Thymus (tissue), 11 donors: ENCODE data around the gene KIF12. TPM values are rescaled to one million over a fixed set of nuclear protein-coding genes. Genes with fewer than 3 reads are reported as not detected.
"Not testable (repeated sequence)": the region's sequence is repeated elsewhere in the genome, so short reads cannot be mapped to it uniquely, and the experiment has no call there.

Source experiments
- DNase-seq, 9 donors: peaks; one replicate each; pipeline ENCODE4 v3.0.0-alpha.2; 2013; ENCODE audit warnings: low spot score in 9 of 9, low read depth in 6 of 9, missing footprints in 1 of 9
- H3K27ac ChIP-seq, 2 donors: one replicate each; pipeline ENCODE4 v1.5.1; 2013; ENCODE audit warnings: control low read depth in 1 of 2, low read depth in 1 of 2, low read length in 1 of 2, mild to moderate bottlenecking in 1 of 2, moderate library complexity in 1 of 2
- H3K27me3 ChIP-seq, 2 donors: one replicate each; pipeline ENCODE4 v1.5.1; 2013; ENCODE audit warnings: low read length in 1 of 2; ENCODE audit not compliant: control insufficient read depth in 2 of 2, insufficient read depth in 1 of 2
- H3K36me3 ChIP-seq, 2 donors: one replicate each; pipeline ENCODE4 v1.5.1; 2013; ENCODE audit warnings: low read length in 1 of 2, mild to moderate bottlenecking in 1 of 2, moderate library complexity in 1 of 2; ENCODE audit not compliant: control insufficient read depth in 2 of 2, insufficient read depth in 2 of 2
- H3K4me1 ChIP-seq, 2 donors: one replicate each; pipeline ENCODE4 v1.5.1; 2013; ENCODE audit warnings: low read length in 2 of 2; ENCODE audit not compliant: control insufficient read depth in 2 of 2, insufficient read depth in 2 of 2
- H3K4me3 ChIP-seq, 2 donors: one replicate each; pipeline ENCODE4 v1.5.1; 2013; ENCODE audit warnings: low read length in 2 of 2, control low read depth in 1 of 2, mild to moderate bottlenecking in 1 of 2
- H3K9me3 ChIP-seq, 2 donors: one replicate each; pipeline ENCODE4 v1.5.1; 2013; ENCODE audit warnings: low read length in 1 of 2, mild to moderate bottlenecking in 1 of 2; ENCODE audit not compliant: control insufficient read depth in 2 of 2, insufficient read depth in 1 of 2
- WGBS: extraction: QIAGEN DNeasy Blood & Tissue Kit; methylation state at CpG from one replicate; pipeline ENCODE4 v1.1.7; 2013; 5-methylcytosine and 5-hydroxymethylcytosine counted together
- polyA plus RNA-seq: library from polyadenylated mRNA; stranded (reverse); fragments of 200-250 nt; gene quantifications from one replicate; pipeline ENCODE4 v1.2.3, GENCODE V29; 2013
- total RNA-seq: library from RNA; stranded (reverse); fragments of 120-200 nt; gene quantifications from one replicate; pipeline ENCODE4 v1.2.4, GENCODE V29; 2013
- donor health status: healthy.

The KIF12 gene
- total and polyA plus RNA-seq, 2 donors: 1.8 to 7.8 TPM

DNA sequence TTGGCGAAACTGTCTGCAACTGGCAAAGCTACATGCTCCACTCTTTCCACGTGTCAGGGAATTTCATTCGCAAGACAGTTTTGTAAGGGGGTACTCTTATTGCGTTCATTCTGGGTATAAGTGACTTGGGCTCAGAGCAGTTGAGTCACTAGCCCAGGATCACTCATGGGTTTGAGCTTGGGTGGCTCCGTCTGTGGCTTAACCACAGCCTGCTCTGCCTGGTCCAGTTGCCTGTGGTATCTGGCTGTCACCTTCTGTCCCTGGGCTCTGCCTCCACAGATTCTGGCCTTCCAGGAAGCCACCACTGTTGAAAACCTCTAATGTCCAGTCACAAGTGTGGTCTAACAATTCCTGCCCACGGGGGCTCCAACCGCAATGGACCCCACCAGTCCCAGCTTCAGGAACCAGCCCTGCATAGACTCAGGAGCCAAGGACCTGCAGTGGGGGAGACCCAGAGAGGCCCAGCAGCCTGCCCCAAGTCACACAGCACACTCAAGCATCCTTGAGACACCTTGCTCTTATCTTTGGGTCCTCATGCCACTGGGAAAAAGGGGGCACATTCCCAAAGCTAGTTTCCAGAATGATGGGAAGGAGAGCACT lies 10.4 kb downstream of the KIF12 start:
- WGBS: 95% methylated on average over 7 of the region's 7 CpGs
- H3K4me1 ChIP-seq: no peaks in the 10 kb centered on the region
- H3K36me3 ChIP-seq: no peaks in the 10 kb centered on the region
- H3K4me3 ChIP-seq: no peak overlapping the region
- H3K9me3 ChIP-seq: no peaks in the 10 kb centered on the region
- no peak for DNase-seq
- H3K27ac ChIP-seq: no peak overlapping the region
- no peaks in the 10 kb centered on the region for H3K27me3 ChIP-seq

- Histone ChIP-seq H3K36me3 (no peaks in the 10 kb centered on the region), H3K4me1 (no peaks in the 10 kb centered on the region), H3K4me3 (no peak overlapping the region), H3K9me3 (no peaks in the 10 kb centered on the region), H3K27ac (no peak overlapping the region), H3K27me3 (no peaks in the 10 kb centered on the region)
- DNase-seq: no peak
- 81% methylated on average over 7 of the region's 7 CpGs for WGBS
Measured at GRCh38 chr9:114087721-114088120, 11.4 kb downstream of the KIF12 start.

DNA sequence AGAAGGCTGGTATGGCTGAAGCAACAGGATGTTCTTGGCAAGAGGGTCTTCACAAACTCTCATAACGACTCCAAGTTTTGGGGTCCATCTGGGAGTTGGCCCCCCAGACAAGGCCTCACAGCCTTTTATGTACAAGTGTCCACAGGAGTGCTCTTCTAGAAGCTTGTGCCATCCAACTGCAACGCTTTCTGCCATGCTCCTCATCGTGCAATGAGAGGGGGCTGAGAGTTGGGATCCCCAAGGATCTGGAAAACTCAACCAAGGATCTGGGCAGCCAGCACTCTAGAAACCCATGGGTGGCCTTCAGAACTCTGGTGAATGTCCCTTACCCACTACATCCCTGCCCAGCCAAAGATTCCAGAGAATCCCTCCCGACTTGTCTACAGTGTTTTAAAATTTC lies 12.5 kb downstream of the KIF12 start:
- H3K9me3 ChIP-seq: no peaks in the 10 kb centered on the region
- 99% methylated on average over 4 of the region's 4 CpGs for WGBS
- DNase-seq: no peak
- H3K36me3 ChIP-seq: no peaks in the 10 kb centered on the region
- no peaks in the 10 kb centered on the region for H3K27me3 ChIP-seq
- no peak overlapping the region for H3K4me3 ChIP-seq
- no peak overlapping the region for H3K27ac ChIP-seq
- no peaks in the 10 kb centered on the region for H3K4me1 ChIP-seq

DNA sequence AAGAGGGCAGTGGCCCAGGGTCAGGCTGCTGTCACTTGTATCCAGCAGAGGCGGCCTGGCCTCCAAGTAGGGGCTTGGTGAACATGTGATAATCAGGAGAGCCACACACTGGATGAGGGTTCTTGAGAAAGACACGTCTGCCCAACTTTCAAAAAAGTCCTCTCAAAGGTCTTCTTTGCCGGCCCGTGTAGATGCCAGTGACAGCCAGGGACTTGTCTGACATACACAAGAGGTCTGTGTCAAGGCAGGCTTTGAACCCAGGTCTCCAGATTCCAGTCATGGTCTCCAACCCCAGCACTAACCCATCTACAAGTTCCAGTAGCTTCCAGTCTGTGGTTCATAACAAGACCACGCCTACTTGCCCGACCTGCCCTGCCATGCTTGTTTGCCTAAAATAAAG lies 13.1 kb downstream of the KIF12 start:
- WGBS: 96% methylated on average over 6 of the region's 6 CpGs
- Histone ChIP-seq H3K27me3 (no peaks in the 10 kb centered on the region), H3K4me3 (no peak overlapping the region), H3K36me3 (no peaks in the 10 kb centered on the region), H3K9me3 (no peaks in the 10 kb centered on the region), H3K4me1 (no peaks in the 10 kb centered on the region), H3K27ac (no peak overlapping the region)
- no peak for DNase-seq

- Histone ChIP-seq H3K27ac (no peak overlapping the region), H3K9me3 (no peaks in the 10 kb centered on the region), H3K36me3 (no peaks in the 10 kb centered on the region), H3K4me3 (no peak overlapping the region), H3K4me1 (no peaks in the 10 kb centered on the region), H3K27me3 (no peaks in the 10 kb centered on the region)
- no peak for DNase-seq
- 94% methylated on average over 9 of the region's 9 CpGs for WGBS
Measured at GRCh38 chr9:114085387-114085789, 13.7 kb downstream of the KIF12 start.

DNA sequence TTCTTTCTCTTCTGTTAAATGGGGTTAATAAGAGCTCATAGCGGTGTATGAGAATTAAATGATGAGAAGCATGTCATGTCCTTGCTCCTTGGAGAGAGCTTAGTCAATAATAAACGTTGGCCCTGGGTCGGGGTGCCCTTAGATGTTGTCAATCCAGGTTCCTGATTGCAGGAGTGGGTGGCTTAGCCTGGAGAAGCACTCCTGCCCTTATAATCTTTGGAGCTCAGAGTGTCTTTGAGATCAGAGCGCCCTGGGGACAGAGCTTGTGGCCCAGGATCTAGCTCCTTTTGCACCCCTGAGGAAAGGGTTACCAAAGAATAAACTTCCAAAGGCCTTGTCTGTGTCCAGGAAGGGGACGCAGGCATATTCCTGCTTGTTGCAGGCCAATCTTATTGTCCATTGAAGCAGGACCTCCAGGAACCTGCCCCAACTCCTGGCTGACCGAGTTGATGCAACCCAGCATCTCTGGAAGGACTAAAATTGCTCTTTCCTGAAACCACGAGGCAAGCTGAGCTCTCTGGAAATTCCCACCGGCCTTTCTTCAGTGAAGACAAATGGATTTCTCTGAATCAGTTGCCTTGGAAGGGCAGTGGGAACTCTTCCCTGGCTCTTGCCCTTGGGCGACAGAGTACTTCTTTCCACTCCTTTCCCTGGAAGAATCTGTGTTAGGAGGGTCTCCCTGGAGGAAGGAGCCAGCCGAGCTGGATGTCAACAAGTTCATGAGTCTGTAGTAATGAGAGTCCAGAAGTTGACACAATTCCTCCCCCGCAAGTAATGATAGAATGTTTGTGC lies 14.6 kb downstream of the KIF12 start:
- Histone ChIP-seq H3K4me1 (no peaks in the 10 kb centered on the region), H3K36me3 (no peaks in the 10 kb centered on the region), H3K27ac (no peak overlapping the region), H3K9me3 (no peaks in the 10 kb centered on the region), H3K4me3 (no peak overlapping the region), H3K27me3 (no peaks in the 10 kb centered on the region)
- 91% methylated on average over 11 of the region's 11 CpGs for WGBS
- DNase-seq: no peak

GRCh38 chr9:114083666-114084065 lies 15.4 kb downstream of the KIF12 start:
- Histone ChIP-seq H3K27me3 (no peaks in the 10 kb centered on the region), H3K36me3 (no peaks in the 10 kb centered on the region), H3K4me3 (no peak overlapping the region), H3K9me3 (no peaks in the 10 kb centered on the region), H3K4me1 (no peaks in the 10 kb centered on the region), H3K27ac (no peak overlapping the region)
- DNase-seq: no peak
- 95% methylated on average over 6 of the region's 6 CpGs for WGBS

- not testable (repeated sequence) for H3K4me1 ChIP-seq, DNase-seq
- WGBS: 76% methylated on average over 13 of the region's 13 CpGs
Measured at GRCh38 chr9:114082763-114083412, 16.2 kb downstream of the KIF12 start.

GRCh38 chr9:114082017-114082762 lies 16.9 kb downstream of the KIF12 start:
- Histone ChIP-seq H3K4me3 (no peak overlapping the region), H3K27me3 (no peaks in the 10 kb centered on the region), H3K4me1 (no peaks in the 10 kb centered on the region), H3K9me3 (no peaks in the 10 kb centered on the region), H3K27ac (no peak overlapping the region), H3K36me3 (no peaks in the 10 kb centered on the region)
- WGBS: 60% methylated on average over 10 of the region's 10 CpGs
- DNase-seq: peak; percentile 43 to 86 (median 67)

More at GRCh38 chr9:114082763-114083412, 16.2 kb downstream of the KIF12 start:
- H3K9me3 ChIP-seq, H3K27ac ChIP-seq, H3K4me3 ChIP-seq, H3K36me3 ChIP-seq, H3K27me3 ChIP-seq: not testable (repeated sequence)
